GM19035 (cell line): ENCODE data around the gene TNFRSF8.
"Not testable (repeated sequence)": the region's sequence is repeated elsewhere in the genome, so short reads cannot be mapped to it uniquely, and the experiment has no call there.

ENCODE experiments used
- ATAC-seq: cut with Tn5 transposase; IDR thresholded peaks from one replicate; pipeline ENCODE4 v1.9.1; 2021; ENCODE audit not compliant: unreplicated experiment

Gene TNFRSF8

GRCh38 chr1:12083766-12084165 lies 20.7 kb downstream of the TNFRSF8 start:
- ATAC-seq = no peak

- ATAC-seq = no peak
Observed at GRCh38 chr1:12085643-12086260, 22.6 kb downstream of the TNFRSF8 start.

GRCh38 chr1:12087797-12088314 lies 24.8 kb downstream of the TNFRSF8 start:
- ATAC-seq = peak; percentile 43

GRCh38 chr1:12088607-12089006 lies 25.5 kb downstream of the TNFRSF8 start:
- no peak for ATAC-seq

GRCh38 chr1:12090326-12090725 lies 27.2 kb downstream of the TNFRSF8 start:
- no peak for ATAC-seq

- ATAC-seq = no peak
Observed at GRCh38 chr1:12091191-12091590, 28.1 kb downstream of the TNFRSF8 start.

- ATAC-seq = no peak
Observed at GRCh38 chr1:12094180-12094579, 31.1 kb downstream of the TNFRSF8 start.

GRCh38 chr1:12095452-12096263 lies 32.6 kb downstream of the TNFRSF8 start:
- ATAC-seq = no peak

GRCh38 chr1:12096615-12097014 lies 33.5 kb downstream of the TNFRSF8 start:
- ATAC-seq = no peak

- no peak for ATAC-seq
Observed at GRCh38 chr1:12097321-12097720, 34.2 kb downstream of the TNFRSF8 start.

- no peak for ATAC-seq
Observed at GRCh38 chr1:12098786-12099185, 35.7 kb downstream of the TNFRSF8 start.

- no peak for ATAC-seq
Observed at GRCh38 chr1:12099610-12100009, 36.5 kb downstream of the TNFRSF8 start.

- no peak for ATAC-seq
Observed at GRCh38 chr1:12100071-12100470, 37.0 kb downstream of the TNFRSF8 start.

- not testable (repeated sequence) for ATAC-seq
Observed at GRCh38 chr1:12101120-12101519, 38.0 kb downstream of the TNFRSF8 start.

- no peak for ATAC-seq
Observed at GRCh38 chr1:12102066-12102465, 39.0 kb downstream of the TNFRSF8 start.

GRCh38 chr1:12104417-12104816 lies 41.3 kb downstream of the TNFRSF8 start:
- ATAC-seq = no peak

- ATAC-seq = no peak
Observed at GRCh38 chr1:12106153-12106552, 43.0 kb downstream of the TNFRSF8 start.

GRCh38 chr1:12106861-12107260 lies 43.8 kb downstream of the TNFRSF8 start:
- not testable (repeated sequence) for ATAC-seq

GRCh38 chr1:12107718-12108117 lies 44.6 kb downstream of the TNFRSF8 start:
- ATAC-seq = no peak

- ATAC-seq = no peak
Observed at GRCh38 chr1:12109901-12110300, 46.8 kb downstream of the TNFRSF8 start.

- no peak for ATAC-seq
Observed at GRCh38 chr1:12111741-12112140, 48.6 kb downstream of the TNFRSF8 start.

GRCh38 chr1:12112711-12113161 lies 49.6 kb downstream of the TNFRSF8 start:
- no peak for ATAC-seq
